ENCODE measurements around the gene CBY1.
"Not testable (repeated sequence)": the region's sequence is repeated elsewhere in the genome, so short reads cannot be mapped to it uniquely, and the experiment has no call there.

Gene CBY1

DNA sequence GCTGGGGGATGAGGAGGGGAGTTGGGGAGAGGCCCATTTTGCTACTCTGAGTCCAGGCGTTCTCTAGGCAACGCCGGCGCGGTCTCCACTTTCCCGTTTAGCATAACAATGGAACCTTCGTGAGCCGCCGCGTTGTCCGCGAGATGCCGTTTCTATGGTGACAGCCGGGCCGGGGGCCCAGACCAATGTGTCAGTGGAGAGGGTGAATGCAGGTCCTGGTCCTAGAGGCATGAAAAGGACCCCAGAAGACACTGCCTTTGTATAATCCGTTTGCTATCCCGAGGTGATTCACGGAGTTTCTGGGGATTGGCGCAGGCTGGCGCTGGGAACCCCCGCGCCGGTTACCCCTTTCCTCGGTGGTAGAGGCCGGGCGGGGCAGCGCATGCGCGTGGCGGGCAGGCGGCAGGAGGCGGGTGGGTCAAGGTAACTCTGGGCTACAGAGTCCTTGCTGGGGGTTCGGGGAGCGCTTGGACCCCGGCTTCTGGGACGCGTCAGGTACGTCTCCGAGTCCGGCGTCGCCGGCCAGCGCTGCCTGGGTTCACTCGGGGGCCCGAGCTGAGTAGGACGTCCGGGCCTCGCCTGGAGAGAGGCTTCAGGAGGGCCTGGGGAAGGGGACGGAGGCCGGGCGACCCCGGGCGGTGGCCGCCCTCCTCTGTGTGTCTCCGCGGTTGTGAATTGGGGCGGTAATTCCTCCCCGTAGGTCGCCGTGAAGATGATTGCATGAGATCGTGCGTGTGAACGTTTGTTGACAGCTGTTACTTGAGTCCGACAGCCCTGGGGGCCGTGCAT is at the start of gene CBY1, which contains the start of gene FAM227A:
Gene CBY1 (plus strand): TSS at position 383 of the 789 bp plus-strand sequence. CDS start 11,417 bp downstream, outside the sequence.
Gene FAM227A (minus strand): TSS at position 137 of the 789 bp plus-strand sequence. CDS start 6,224 bp downstream, outside the sequence.
- FAIRE-seq (peak; percentile 91), DNase-seq (ENCODE audit: low spot score) (peak; percentile 99)

DNA sequence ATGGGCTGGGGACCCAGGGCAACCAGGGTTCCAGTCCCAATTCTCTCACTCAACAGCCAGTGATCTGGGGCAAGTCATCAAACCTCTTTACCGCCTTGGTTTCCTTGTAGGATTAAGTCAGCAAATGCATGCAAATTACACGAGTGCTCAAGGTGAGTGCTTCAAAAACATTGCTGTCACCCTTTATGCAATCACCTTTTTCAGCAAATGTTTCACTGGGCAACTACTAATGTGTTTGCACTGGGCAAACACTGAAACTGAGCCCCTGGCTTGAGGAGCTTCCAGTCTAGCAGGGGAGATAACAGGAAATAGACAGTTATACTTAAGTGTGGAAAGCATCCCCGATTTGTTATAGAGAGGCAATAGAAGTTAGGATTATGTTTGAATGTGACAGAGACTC is 48.8 kb upstream of the CBY1 start:
- FAIRE-seq, result no peak

DNA sequence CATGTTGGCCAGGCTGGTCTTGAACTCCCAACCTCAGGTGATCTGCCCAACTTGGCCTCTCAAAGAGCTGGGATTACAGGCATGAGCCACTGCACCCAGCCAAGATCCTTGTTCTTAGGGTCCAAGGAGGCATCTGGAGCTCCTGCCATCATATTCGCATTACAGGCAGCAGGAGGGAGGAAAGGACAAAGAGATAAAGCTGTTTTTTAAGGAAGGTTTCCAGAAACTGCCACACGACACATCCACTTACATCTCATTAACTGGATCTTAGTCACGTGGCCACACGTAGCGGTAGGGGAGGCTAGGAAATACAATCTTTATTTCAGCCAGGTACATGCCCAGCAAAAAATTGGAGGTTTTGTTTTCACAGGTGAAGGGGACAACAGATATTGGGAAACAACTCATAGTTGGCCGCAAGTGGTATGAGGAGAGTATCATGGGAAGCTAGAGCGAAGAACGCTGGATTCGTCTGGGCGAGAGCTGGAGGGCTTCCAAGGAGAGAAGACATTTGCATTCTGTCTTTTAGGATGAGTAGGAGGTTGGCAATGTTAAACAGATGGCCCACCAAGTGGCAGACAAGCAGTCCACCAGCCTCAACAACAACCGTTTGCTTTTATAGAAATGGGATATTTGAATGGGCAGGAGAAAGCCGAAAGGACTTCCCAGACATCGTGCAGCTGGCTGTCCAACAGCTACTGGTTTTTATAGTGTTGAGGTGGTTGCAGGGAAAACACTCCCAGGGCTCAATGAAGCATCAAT is 47.3 kb upstream of the CBY1 start:
- no peak for FAIRE-seq
- DNase-seq (ENCODE audit: low spot score), result no peak

More for the DNA sequence above, 48.8 kb upstream of the CBY1 start:
- no peak for DNase-seq (ENCODE audit: low spot score)

DNA sequence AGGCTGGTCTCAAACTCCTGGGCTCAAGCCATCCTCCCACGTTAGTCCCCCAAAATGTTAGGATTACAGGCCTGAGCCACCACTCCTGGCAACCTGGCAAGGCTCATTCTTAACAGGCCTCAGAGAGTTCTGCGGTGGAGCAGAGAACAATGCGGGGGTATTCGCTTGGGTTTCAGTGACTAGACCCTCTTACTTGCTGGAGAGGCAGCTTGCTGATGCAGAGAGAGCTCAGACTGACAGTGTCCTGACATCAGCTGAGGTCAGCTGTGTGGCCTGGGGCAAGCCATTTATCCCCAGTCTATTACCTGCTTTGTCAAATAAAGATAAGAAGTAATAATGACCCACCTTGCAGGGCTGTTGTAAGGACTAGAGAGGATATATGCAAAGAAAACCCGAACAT is 46.2 kb upstream of the CBY1 start:
- FAIRE-seq, result no peak
- DNase-seq (ENCODE audit: low spot score), result no peak

DNA sequence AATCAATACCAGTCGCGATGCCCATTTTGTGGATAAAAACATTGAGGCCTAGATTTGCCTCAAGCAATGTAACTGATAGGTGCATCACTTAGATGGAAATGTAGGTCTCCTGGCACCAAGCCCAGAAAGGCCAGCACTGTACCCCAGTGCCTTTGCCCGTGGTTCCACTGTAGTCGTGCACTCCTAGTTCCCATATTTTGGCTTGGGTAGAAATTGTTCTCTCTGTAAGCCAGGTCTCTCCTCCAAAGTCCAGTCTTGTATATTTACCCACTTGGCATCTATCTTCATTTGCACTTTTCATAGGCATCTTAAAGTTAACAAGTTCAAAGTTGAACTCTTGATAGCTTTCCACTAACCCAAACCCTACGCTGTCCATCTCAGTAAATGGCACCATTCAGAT is 44.9 kb upstream of the CBY1 start:
- DNase-seq (ENCODE audit: low spot score) (no peak), FAIRE-seq (no peak)

DNA sequence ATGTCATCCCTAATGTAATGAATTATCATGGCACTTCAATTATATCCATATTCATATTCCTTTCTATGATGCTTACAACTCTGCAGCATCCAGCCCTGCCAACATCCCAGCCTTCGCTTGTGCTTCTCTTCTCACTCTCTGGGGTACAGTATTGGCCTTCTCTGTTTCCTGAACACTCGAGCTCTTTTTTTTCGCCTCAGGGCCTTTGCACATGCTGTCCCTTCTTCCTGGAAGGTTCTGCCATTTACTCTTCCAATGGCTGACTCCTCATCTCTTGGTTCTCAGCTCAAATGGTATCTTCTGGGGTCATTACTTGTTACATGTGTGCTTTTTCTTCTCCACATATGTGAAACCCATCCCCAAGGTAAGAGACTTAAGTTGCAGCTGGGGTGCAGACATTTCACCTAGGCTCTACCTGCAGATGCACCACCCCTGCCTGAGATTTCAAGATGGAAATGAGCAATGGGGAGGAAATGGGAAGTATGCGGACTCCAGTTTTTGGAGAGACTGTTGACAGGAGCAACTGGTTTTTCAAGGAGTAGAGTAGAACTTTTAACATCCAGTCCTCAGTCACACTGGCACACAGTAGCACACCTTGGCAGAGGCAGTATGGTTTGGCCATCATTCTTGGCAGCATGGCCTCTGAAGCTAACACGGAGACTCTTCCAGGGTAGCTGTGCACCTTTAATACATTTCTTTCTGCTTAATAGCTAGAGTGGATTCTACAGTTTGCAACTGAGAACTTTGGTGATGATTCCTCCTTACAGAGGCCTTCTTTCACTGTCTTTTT is 44.0 kb upstream of the CBY1 start:
- DNase-seq (ENCODE audit: low spot score) (no peak), FAIRE-seq (no peak)

DNA sequence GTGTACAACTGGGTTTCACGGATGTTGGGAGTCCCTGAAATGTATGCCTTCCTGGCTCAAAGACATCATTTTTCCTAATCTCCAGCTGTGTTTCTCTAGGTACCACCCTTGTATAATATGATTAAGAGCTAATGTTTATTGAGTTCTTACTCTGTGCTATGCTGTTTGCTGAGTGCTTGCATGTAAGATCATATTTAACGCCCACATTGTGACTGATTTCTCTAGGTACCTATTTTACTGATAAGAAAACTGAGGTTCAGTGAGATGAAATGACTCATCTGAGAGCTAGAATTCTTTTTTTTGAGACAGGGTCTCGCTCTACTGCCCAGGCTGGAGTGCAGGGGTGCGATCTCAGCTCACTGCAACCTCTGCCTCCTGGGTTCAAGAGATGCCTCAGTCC is 42.9 kb upstream of the CBY1 start:
- FAIRE-seq (no peak), DNase-seq (ENCODE audit: low spot score) (no peak)

DNA sequence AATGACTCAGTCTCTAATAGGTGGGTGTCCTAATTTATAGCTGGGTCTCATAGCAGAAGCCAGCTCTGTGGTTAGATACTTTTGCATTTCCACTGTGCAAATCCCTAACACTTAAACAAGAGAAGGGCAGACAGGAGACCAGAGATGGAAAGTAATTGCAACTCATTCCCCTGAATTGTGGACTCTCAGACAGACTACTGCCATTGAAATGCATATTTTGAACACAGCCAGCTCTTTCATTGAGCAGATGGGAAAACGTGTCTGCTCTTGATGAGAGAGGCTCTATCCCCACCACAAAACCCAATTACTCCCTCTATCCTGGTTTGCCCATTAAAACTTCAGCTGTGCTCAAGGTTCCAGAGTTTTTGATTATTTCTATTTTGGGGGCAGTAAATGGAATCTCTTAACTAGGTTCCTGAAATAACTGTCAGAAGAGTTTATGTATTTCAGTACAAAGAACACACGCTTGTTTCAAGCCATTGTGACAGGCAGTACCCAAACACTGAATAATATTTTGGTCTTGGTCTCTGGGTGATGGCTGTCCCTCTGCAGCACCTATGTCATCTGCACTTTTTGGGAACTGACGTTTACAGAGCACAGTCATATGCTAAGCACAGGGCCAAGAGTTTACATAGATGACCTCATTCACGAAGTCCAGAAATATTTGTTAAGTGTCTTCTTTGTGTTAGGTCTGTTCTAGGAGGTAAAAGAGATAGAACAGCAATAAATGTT is 41.9 kb upstream of the CBY1 start:
- DNase-seq (ENCODE audit: low spot score) (no peak), FAIRE-seq (no peak)

DNA sequence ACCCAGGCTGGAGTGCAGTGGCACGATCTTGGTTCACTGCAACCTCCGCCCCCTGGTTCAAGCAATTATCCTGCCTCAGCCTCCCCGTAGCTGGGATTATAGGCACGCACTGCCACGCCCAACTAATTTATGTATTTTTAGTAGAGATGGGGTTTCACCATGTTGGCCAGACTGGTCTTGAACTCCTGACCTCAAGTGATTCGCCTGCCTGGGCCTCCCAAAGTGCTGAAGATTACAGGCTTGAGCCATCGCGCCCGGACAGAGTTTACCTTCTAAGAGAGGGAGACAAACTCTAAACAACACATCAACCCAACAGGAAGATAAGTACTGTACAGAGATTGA is 41.4 kb upstream of the CBY1 start:
- FAIRE-seq; DNase-seq (ENCODE audit: low spot score): not testable (repeated sequence)

DNA sequence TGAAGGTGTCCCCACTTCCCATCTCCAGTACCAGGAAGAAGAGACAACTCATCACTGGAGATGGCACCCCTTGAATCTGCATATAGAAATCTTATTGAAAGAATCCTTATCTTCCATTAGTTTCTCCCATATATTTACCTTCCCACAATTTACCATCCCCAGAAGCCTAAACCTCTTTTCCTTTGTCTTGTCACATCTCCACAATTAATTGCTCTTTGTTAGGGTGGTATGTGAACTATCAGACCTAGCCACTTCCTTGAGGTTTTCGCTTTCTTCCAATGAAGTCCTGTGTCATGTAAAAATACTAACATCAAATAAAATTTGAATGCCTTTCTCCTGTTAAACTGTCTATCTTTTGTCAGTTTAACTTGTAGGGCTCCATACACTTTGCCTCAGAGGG is 38.2 kb upstream of the CBY1 start:
- no peak for DNase-seq (ENCODE audit: low spot score)
- FAIRE-seq, result no peak

DNA sequence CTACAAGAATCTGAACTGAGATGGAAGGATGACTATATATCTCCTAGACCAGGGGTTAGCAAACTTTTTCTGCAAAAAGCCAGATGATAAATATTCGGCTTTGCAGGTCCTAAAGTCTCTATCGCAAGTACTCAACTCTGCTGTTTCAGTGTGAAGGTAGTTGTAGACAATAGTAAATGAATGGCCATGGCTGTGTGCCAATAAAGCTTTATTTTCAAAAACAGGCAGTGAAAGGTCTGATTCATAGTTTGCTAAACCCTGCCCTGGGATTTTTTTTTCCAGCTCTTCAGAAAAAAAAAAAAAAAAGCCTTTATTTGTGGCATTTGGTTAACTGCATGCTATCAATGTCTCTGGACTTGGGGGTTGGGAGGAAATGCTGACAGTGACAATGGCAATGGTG is 37.8 kb upstream of the CBY1 start:
- FAIRE-seq (no peak), DNase-seq (ENCODE audit: low spot score) (no peak)

DNA sequence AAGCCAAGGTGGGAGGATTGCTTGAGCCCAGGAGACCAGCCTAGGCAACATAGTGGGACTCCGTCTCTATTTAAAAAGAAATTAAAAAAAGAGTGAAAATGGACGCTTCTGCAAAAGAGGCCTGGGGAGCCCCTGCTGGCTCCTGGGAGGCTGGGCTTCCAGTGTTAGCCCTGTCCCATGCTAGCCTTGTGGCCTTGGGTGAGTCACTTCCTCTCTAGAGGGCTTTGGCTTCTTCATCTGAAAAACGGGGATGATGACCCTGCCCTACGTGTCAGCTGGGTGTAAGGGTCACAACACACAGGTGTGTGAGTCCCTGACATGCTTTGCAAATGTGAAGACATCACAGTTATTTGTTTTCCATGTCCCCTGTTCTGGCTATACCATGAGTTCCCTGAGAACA is 33.1 kb upstream of the CBY1 start:
- no peak for FAIRE-seq
- DNase-seq (ENCODE audit: low spot score), result peak; percentile 42

DNA sequence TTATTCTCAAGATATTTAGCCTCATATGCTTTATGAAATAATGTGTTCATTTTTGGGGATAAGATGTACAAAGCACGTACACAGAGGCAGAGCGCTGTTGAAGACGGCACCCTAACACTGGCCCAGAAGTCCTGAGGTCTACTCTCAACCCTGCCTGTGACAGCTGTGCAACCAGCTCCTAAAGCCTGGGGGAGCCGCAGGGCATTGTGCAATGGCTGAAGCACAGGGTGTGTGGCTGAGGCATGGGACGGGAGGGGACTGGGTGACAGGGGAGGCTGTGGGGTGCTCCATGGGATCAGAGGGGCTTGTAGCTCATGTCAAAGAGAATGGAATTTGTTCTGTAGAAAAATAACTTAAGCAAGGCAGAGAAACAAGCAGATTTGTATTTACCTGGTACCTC is 28.0 kb upstream of the CBY1 start:
- no peak for FAIRE-seq

DNA sequence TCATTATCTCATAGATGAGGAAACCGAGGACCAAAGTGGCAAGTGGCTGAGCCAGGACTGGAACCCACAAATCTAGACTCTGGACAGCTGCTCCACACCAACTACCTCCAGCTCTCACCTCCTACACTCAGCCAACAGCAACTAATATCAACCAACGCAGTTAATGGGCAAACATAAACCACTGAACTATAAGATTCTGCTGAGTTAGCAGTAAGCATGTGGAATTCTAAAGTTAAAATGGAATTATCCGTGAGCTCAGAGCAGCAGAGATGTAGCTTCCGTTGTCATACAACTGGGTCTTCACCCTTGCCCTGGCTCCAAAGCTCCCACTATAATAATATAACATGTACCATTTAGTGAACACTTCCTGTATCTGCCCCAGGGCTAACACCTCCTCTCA is 27.3 kb upstream of the CBY1 start:
- DNase-seq (ENCODE audit: low spot score), result no peak
- no peak for FAIRE-seq

More for the DNA sequence above, 28.0 kb upstream of the CBY1 start:
- no peak for DNase-seq (ENCODE audit: low spot score)

DNA sequence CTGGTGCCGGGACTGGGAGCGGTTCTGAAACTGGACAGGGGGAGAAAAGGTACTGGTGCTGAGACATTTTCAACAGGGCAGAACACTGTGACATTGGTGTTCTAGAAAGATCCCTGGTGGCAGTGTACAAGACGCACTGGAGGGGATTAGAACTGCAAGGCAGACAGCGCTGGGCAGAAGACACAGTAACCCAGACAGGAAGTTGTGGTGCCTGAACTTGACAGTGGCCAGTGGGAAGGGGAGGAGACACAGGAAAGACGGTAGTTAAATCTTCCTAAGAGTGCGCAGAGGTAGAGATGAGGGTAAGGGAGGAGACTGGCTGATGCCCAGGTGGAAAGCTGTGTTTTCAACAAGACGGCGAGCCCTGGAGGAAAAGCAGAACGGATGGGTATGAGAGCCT is 24.7 kb upstream of the CBY1 start:
- FAIRE-seq (peak; percentile 61), DNase-seq (ENCODE audit: low spot score) (no peak)

DNA sequence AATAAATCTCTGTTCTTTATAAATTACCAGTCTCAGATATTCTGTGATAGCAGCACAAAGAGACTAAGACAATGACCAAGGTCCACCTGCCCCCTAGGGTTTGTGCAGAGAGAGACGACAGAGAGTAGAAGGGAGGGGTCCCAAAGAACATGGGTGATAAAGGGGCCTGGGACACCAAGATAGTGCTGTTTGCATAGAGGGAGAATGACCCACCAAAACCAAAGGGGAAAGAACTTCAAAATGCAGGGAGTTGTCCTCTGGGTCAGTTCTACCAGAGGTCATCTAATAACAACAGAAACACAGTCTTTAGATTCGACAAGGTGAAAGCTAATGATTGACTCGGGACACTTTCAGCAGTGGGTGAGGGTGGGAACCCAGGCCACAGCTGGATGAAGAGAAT is 23.9 kb upstream of the CBY1 start:
- FAIRE-seq (no peak), DNase-seq (ENCODE audit: low spot score) (no peak)

DNA sequence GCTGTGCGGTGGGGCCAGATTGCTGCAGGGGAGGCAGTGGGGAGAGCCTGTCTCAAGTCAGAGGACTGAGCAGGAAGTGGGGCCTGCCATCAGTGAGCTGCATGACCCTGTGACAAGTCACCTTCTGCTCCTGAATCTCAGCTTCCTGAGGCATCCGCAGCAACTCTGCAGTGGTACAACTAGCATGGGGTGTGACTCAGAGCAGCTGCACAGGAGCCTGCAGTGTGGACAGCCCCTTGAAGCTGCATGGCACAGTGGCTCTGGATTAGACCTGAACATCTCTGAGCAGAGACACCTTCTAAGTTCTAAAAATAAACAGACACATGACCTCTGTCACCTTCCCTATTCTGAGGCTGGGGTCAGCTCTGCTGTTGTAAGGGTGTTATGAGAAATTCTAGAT is 18.2 kb upstream of the CBY1 start:
- FAIRE-seq, result no peak
- DNase-seq (ENCODE audit: low spot score), result no peak

DNA sequence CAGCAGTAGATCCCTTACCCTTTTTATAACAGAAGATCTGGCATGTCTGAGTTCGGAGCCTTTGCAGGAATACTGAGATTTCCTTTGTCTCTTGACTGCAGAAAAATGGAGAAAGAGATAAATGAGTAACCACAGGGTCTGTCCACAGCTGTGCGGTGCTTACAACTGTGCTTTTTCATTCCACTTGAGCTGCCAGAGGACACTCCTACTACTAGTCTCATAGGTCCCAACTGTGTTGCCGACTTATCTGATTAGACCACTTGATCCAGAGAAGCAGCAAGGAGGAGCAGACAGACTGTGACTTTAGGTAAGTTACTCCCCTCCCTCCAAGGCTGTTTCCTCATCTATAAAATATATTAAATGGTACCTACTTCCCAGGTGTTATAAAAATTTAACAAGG is 17.7 kb upstream of the CBY1 start:
- DNase-seq (ENCODE audit: low spot score), result no peak

DNA sequence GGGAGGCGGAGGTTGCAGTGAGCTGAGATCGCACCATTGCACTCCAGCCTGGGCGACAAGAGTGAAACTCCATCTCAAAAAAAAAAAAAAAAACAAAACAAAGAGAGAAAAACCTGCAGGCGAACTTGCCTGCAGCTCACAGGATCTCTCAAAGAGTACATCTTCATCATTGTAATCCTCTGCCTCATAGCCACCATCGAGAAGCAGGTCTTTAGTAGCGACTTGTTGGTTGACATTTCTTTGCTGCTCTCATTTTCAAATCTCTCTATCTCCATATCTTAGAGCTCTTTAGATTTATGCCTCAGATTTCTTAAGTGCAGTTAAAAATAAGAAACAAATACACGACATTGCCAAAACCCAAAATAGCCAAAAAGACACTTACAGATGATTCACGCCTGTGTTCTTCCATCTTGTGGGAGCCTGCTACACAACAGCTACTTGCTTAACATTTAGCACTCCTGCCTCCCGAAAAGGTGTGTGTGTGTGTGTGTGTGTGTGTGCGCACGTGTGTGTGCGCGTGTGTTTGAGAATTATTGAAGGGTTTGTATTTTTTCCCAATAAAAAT is 14.9 kb upstream of the CBY1 start:
- no peak for DNase-seq (ENCODE audit: low spot score)
- FAIRE-seq, result no peak

More for the DNA sequence above, 17.7 kb upstream of the CBY1 start:
- no peak for FAIRE-seq

DNA sequence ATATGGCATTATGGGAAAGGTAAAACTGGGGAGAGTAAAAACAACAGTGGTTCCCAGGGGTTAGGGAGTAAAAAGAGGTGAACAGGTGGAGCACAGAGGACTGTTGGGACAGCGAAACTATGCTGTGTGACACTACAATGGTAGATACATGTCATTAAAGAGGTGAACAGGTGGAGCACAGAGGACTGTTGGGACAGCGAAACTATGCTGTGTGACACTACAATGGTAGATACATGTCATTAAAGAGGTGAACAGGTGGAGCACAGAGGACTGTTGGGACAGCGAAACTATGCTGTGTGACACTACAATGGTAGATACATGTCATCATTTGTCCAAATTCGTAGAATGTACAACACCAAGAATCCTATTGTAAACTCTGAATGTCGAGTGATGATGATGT is 12.2 kb upstream of the CBY1 start:
- FAIRE-seq; DNase-seq (ENCODE audit: low spot score): not testable (repeated sequence)

DNA sequence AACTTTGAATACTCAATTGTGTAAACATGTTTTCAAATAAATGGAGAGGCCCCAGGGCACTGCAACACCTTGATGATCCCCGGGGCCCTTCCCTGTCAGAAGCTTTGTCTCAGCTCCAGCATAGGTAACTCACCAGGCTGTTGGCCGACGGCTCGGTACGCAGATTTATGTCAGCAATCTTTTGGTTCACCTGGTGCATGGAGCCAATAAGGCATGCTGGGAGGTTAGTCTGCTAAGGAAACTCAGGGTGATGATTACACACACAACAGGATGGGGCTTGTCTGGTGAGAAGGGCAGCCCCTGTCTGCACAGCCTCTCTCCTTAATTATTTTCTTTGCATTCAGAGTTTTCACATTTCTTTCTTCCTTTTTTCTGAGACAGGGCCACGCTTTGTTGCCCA is 11.0 kb upstream of the CBY1 start:
- FAIRE-seq, result no peak
- no peak for DNase-seq (ENCODE audit: low spot score)
